GM21360 (cell line): ENCODE results near the gene SLC35F3.
"Not testable (repeated sequence)": the region's sequence is repeated elsewhere in the genome, so short reads cannot be mapped to it uniquely, and the experiment has no call there.

ENCODE experiments used
- ATAC-seq: cut with Tn5 transposase; IDR thresholded peaks from one replicate; pipeline ENCODE4 v1.9.1; 2021; ENCODE audit warnings: mild to moderate bottlenecking, moderate library complexity; ENCODE audit not compliant: unreplicated experiment

Gene SLC35F3

GRCh38 chr1:234277161-234277868 lies 372.8 kb downstream of the SLC35F3 start:
- ATAC-seq: no peak

- no peak for ATAC-seq
These were observed 374.5 kb downstream of the SLC35F3 start for GRCh38 chr1:234279021-234279420.

DNA sequence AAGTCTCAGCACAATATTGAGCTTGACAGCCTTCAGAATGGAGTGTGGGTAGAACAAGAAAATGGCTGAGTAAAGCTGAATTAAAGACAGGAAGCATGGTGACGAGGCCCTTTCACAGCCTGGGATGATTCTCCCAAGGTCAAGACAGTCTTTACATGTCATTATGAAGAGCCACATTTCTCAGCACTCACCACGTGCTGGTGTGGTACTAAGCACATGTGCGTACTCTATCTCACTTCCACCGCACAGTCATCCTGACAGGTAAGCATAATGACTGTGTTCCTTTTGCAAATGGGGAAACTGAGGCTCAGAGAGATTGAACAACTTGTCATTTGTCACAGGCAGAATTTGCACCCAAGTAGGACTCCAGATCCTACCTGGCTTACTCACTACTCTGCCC lies 376.0 kb downstream of the SLC35F3 start:
- no peak for ATAC-seq

DNA sequence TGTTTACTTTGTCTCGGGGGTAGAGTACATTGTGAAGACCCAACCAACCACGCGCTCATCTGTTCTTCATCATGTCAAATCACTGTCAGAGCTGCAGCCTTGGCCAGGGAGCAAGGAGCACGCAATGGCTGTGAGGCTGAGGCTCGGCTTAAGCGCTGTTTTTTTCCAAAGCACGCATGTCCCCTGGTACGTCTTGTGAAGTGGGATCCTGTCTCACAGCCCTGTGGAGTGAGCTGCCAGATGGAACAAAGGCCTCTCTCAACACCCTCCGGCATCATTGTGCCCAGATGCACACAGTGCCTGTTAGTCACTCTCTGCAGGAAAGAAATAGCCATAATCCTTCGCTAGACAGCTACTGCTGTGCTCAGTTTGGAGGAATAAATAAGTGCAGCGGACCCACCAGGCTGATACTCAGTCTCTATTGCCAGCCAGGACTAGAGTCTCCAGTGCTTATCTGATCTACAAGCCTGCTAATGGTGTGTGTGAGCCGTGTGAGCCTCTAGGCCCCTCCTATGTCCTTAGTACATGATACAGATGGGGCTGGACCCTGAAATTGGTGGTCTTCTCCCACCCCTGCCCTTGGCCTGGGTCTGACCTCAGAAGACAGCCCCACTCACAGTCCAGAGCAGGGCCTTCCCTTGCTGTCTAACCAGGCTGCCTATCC lies 377.5 kb downstream of the SLC35F3 start:
- ATAC-seq: no peak

DNA sequence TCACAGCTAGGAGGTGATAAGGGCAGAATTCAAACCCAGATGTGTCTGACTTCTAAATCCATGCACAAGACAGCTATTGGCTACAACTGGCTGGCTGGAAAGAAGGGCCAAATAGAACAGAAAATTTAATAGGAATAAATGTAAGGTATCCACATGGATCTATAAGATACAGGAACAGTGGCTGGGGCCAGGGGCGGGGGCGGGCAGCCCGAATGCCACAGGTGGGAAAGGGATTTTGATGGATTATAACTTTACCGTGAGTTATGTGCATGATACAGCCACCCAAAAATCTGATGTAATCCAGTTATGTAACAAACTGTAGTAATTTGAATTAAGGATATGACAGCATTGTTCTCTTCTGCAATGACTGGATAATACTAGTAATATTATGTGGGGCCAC lies 381.7 kb downstream of the SLC35F3 start:
- no peak for ATAC-seq

GRCh38 chr1:234288946-234289345 lies 384.5 kb downstream of the SLC35F3 start:
- ATAC-seq: no peak

GRCh38 chr1:234289538-234290305 lies 385.2 kb downstream of the SLC35F3 start:
- no peak for ATAC-seq

DNA sequence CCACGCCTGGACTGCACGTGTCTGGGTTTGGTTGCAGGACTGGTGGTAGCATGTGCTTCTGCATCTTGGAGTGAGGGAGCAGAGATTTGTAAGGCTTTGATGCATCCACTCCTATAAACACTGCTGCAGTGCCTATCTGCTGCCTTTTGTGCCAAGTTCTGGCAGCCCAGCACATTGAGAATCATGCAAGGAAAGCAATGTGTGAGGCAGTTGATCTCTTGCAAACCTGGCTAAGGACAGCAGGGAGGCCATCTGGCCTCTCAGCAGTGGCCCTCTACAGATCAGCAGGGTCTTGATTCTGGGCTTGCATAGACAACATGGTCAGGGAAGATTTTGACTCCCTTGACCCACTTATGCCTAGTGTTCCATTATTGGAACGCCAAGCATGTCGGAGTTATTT lies 387.5 kb downstream of the SLC35F3 start:
- ATAC-seq: no peak

DNA sequence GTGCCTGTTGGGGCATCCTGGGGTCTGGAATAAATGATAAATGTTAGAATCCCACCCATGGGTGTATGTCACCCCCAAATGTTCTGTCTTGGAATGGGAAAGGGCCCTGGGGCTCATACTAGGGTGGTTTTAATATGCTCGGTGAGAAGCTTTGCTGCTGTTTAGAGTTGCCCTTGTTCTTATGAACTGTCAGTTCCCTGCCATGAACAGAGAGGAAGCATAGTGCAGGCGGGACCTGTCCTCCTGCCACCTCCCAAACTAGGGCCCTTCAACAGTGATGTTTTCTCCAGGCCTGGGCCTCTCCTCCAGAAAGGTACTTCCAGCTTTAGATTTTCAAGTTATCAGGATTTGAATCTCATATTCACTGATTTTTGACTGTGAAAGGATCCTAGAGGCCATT lies 388.1 kb downstream of the SLC35F3 start:
- ATAC-seq: no peak

DNA sequence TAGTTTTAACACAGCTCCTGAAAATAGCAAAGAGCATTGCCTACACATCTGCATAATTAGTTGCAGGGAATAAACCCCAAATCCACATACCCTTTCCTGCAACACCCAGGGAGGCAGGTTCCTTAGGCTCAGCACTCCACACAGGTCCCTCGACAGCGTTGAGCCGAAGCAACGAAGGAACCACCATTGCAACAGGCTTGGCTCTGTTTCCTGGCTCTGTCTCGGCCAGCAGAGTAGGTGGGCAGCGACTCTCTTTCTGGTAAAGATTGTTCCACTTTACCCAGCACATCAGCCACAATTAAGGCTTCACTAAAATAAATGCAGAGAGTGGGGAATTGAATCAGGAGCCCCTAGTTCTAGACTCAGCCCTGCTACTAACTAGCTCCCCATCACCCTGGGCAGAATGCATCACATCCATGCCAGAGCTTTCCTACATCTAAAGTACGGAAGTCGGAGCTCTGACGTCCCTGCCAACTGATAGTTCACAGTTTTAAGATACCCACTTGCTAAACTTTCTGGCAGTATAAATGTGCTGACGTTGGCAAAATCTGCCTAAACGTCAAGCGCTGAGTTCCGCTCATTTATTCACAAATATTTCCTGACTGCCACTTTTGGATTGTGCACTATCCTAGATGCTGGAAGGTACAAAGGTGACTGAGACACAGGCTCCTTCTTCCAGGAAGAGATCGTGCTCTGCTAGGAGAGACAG lies 389.8 kb downstream of the SLC35F3 start:
- no peak for ATAC-seq

DNA sequence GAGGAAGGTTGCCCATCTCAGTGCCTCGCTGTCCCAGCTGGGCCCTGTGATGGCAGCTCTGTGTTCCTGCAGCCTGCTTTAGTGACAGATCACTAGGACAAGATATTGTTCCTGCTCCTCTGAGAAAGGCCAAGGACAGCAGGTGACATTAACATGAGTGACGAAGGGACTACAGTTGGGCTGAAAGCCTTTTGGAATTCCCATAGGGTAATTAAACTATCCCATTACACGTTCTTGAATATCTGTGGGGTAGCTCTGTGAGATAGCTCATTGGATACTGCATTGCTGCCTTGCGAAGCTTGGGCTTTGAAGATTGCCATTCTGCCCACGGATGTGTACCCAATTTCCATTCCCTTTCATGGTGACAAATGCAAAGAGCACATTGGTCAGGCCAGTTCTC lies 390.6 kb downstream of the SLC35F3 start:
- no peak for ATAC-seq

GRCh38 chr1:234295626-234296025 lies 391.1 kb downstream of the SLC35F3 start:
- ATAC-seq: no peak

DNA sequence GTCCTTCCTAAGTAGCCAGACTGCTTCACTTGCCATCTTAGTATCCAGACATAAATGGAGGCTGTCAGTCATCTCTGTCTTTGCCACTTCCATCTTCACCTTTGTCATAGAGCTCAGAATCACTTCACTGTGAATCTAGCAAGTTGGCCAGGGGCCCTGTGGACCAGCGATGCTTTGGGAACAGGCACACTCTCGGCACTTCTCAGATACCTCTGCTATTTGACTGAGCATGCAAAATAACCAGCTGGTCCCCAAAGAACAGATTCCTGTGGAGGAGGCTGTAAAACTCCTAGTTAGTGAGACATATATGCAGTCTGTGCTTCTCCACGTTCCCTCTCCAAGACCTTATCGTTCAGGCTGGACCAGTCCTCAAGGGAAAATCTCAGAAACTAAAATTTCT lies 392.0 kb downstream of the SLC35F3 start:
- ATAC-seq: no peak

DNA sequence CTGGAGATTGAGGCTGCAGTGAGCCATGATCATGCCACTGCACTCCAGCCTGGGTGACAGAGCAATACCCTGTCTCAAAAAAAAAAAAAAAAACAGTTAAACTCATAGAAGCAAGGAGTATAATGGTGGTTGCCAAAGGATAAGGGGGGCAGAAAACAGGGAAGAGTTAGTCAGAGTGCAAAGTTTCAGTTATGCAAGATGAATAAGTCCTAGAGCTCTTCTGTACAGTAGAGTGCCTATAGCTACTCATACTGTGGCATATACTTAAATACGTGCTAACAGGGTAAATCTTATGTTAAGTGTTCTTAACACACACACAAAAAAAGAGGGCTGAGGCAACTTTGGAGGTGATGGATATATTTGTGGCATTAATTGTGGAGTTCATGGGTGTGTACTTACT lies 393.2 kb downstream of the SLC35F3 start:
- ATAC-seq: no peak

DNA sequence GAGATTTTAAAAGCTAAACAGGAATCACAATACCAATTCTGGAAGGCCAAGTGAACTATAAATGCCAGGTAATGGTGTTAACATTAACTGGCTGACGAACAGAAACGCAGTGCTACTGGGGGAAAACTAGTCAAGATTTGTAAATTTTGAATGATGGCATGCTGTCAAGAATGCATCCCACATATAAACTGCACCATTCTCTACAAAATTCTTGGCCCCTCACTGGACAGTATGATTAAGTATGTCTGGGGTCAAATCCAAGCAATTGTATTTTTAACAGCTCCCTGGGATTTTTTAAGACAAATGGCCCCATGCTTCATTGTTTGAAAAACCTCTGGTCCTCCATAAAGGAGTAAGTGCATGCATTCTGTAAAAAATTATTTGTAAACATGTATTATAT lies 395.6 kb downstream of the SLC35F3 start:
- no peak for ATAC-seq

GRCh38 chr1:234301663-234302062 lies 397.2 kb downstream of the SLC35F3 start:
- ATAC-seq: not testable (repeated sequence)

DNA sequence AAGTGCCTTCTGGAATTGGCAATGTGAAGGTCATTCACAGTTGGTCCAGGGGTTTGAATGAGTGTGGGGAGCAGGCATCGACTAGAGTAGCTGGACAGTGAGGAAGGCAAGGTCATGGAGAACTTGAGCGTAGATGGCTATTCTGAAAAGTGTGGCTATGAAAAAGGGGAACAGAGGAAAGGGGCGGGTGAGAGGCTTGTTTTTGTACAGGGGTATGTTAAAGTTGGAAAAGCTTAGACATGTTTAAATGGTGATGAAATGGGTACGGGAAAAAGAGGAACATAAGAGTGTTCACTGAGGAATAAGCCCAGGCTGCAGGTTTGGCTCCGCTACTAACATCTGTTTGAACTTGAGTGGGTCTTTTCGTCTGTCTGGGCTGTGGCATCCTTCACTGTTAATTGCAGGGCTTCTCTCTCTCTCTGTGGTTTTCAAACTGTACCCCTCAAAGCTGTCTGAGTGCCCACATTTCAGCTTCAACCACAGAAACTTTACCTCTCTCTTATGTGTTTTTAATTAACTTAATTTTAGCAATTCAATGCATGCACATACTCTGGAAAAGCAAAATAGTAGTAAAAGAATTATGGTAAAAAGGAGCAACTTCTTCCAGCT lies 398.0 kb downstream of the SLC35F3 start:
- ATAC-seq: no peak

- no peak for ATAC-seq
These were observed 398.8 kb downstream of the SLC35F3 start for GRCh38 chr1:234303231-234303630.

DNA sequence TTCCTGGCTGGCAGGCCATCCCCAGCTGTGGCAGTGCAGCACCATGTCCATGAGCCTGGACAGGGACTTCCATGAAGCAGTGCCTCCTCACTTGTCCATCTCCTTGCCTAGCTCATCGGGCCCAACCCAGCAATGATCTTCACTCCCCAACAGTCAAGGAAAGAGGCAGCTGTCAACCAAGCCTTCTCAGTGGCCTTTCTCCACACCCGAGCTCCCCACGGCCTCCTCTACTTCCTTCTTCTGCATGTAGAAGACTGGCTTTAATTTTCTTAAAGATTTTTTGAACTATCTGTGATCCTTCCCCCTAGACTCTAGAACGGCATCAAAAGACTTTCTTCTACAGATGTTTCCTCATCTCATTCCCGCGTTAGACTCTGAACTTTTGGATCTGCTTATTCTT lies 403.2 kb downstream of the SLC35F3 start:
- ATAC-seq: no peak

DNA sequence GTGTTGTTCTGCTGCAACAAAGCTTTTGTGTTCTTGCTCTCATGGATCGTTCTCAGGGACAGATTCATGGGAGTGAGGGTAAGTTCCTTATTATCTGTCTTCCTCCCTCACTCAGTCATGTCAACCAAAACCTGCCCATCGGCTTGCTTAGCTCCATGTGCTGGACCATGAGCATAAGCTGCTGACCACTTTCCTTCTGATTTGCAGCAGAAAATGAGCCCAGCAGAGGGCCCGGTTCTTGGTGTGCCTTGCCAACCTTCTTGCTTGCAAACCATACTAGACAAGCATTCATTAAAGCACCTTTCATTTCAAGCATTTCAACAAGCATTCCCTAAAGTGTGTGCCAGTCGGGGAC lies 404.7 kb downstream of the SLC35F3 start:
- ATAC-seq: no peak
